Fibroblast of pulmonary artery (primary cell): ENCODE data around the gene MIER1.

Source experiments
- DNase-seq: peaks from one replicate; pipeline ENCODE4 v3.0.0-alpha.2; 2010; ENCODE audit warnings: low read depth
- H3K4me3 ChIP-seq: replicated peaks from 2 replicates; pipeline ENCODE4 v1.5.1; 2011; ENCODE audit warnings: low read depth, mild to moderate bottlenecking, control low read depth, low read length, moderate library complexity
- CTCF ChIP-seq: IDR thresholded peaks from 2 replicates; pipeline ENCODE4 v1.5.1; 2011; ENCODE audit warnings: mild to moderate bottlenecking, control low read depth, low read length, inconsistent platforms; ENCODE audit errors: missing control alignments

The MIER1 gene

GRCh38 chr1:66929146-66929688 lies 4.4 kb downstream of the MIER1 start:
- no peak for DNase-seq
- no peak for TF ChIP-seq CTCF
- H3K4me3 ChIP-seq: peak overlapping the region; percentile 73

GRCh38 chr1:66929691-66929998 lies 4.9 kb downstream of the MIER1 start:
- no peak for DNase-seq
- peak overlapping the region; percentile 73 for H3K4me3 ChIP-seq
- no peak for TF ChIP-seq CTCF

GRCh38 chr1:66929999-66930822 lies 5.4 kb downstream of the MIER1 start:
- peak; percentile 94 for DNase-seq
- no peak for TF ChIP-seq CTCF
- peak overlapping the region; percentile 73 for H3K4me3 ChIP-seq

GRCh38 chr1:66930823-66931174 lies 6.0 kb downstream of the MIER1 start:
- no peak for TF ChIP-seq CTCF
- peak overlapping the region; percentile 73 for H3K4me3 ChIP-seq

GRCh38 chr1:66931590-66931989 lies 6.8 kb downstream of the MIER1 start:
- peak overlapping the region; percentile 73 for H3K4me3 ChIP-seq
- TF ChIP-seq CTCF: no peak
- no peak for DNase-seq

More at GRCh38 chr1:66930823-66931174, 6.0 kb downstream of the MIER1 start:
- DNase-seq: no peak

GRCh38 chr1:66932291-66932690 lies 7.5 kb downstream of the MIER1 start:
- TF ChIP-seq CTCF: no peak
- no peak for DNase-seq
- peak overlapping the region; percentile 73 for H3K4me3 ChIP-seq
